Left kidney (tissue), 2 donors: ENCODE data around the gene SEMA4C. TPM values are rescaled to one million over a fixed set of nuclear protein-coding genes. Genes with fewer than 3 reads are reported as not detected.

Experiments used
- DNase-seq: peaks from one replicate; pipeline ENCODE4 v3.0.0-alpha.2; 2013
- polyA plus RNA-seq: library from polyadenylated mRNA; unstranded; fragments of 120-200 nt; gene quantifications from one replicate; pipeline ENCODE4 v1.2.1, GENCODE V29; 2013; ENCODE audit not compliant: insufficient read length

Gene SEMA4C
- polyA plus RNA-seq, 1 donor: 38.1 TPM

DNA sequence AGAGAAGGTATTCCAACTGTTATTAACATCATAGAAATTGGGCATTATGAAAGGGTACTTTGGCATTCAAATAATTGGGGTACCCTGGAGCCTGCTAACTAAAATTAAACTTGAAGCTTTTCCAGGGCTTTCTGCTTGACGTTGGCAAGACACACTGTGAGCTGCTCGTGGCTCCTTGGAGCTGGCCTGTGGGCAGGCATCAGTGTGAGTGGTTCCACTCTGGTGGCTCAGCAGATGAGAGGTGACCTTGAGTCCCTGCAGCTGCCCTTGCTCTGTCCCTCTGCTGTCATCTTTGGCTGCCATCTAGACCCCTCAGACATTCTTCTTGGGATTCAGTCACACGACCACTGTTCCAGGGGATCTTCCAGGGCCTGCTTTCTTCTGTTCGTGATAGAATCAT lies 47.1 kb downstream of the SEMA4C start:
- no peak for DNase-seq

DNA sequence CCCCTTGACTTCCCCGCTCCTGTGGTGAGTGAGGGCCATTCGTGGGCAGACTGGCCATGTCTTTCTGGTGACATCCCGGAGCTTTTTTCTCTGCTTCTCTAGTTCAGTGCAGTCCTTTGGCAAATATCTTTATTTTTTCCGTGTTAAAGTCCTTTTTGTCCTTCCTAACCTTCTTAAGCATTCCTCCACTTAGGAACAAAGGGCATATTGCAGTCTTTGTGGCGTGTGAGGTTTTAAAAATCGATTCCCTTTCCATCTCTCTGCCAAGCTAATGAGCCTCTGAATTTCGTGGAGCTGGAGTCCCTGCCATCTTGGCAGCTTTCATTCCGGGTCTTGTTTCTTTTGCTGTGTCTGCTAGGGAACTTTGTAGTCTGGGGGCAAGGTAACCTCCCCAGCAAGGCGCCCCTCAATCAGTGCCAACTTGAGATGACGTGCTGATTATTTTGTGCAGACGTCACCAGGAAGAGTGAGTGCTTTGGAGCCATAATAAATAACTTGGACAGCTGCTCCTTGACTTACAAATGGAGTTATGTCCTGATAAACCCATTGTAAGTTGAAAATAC lies 48.7 kb downstream of the SEMA4C start:
- no peak for DNase-seq

DNA sequence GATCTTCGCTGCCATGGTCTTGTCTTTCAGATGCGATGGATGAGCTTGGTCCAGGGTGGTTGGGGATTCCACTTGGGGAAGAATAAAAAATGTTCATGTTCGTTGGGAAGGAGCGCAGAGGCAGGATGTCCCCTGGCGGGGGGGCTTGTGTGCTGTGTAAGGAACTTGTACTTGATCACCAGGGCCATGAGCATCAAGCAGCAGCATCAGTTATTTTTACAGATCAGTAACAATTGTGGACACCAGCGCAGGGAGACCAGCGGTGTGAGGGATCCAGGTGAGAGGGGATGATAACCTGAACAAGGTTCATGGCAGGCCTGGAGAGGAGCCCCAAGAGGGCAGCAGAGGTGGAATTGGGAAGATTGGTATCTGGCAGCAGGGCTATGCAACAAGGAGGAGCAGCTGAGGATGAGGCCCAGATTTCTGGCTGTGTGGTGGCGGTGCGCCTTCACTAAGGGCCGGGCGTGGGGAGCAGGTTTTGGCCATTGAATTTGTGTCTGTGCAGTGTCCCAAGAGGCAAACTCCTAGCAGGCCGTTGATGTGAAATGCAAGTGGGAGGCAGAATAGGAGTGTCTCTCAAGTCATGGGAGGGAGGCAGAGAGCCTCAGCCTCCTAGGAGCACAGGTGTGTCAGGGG lies 49.9 kb downstream of the SEMA4C start:
- no peak for DNase-seq

DNA sequence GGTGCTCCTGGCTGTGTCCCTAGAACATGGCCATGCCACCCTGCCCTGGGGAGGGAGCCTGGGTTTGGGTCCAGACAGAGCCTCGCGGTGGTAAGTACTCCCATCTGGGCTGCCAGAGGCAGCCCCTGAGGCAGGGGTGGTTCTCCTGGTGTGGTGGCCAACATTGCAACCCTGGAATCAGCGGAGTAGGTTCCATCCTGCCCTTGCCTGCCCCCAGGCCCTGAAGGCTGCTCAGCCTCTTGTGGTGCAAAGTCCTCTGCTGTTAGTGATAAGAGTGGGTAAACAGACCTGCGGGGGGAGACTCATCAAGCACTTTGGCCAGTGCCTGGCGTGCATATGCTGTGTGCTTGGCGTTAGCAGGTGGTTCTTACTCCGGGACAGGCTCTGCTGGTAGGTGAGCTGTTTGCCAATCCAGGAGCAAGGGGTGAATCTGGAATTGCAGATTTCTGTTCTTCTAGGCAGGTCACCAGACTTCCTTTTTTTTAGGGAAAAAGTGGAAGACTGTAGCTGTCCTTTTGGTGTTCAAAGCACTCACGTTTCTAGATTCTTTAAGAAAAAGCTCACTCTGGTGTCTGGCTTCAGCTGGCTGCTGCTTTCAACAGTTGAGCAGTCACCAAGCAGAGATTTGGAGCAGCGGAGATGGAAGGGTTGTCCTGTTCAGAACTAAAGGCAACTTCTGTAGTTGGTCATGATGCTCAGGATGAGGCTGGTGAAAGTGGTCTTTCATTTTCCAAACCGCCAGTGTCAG lies 50.6 kb downstream of the SEMA4C start:
- DNase-seq: no peak

DNA sequence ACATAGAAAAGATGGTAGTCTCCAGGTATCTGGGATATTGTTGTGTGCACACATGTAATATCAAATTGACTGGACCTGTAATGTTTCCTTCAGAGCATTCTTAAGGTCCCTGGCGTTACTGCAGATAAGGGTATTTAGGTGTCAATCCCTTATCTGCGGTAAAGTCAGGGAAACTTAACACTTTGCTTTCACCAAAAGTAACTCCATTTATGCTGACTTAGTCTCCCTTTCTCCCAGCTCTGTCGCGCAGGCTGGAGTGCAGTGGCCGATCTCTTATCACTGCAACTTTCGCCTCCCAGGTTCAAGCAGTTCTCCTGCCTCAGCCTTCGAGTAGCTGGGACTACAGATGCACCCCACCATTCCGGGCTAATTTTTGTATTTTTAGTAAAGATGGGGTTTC lies 52.0 kb downstream of the SEMA4C start:
- DNase-seq: no peak

DNA sequence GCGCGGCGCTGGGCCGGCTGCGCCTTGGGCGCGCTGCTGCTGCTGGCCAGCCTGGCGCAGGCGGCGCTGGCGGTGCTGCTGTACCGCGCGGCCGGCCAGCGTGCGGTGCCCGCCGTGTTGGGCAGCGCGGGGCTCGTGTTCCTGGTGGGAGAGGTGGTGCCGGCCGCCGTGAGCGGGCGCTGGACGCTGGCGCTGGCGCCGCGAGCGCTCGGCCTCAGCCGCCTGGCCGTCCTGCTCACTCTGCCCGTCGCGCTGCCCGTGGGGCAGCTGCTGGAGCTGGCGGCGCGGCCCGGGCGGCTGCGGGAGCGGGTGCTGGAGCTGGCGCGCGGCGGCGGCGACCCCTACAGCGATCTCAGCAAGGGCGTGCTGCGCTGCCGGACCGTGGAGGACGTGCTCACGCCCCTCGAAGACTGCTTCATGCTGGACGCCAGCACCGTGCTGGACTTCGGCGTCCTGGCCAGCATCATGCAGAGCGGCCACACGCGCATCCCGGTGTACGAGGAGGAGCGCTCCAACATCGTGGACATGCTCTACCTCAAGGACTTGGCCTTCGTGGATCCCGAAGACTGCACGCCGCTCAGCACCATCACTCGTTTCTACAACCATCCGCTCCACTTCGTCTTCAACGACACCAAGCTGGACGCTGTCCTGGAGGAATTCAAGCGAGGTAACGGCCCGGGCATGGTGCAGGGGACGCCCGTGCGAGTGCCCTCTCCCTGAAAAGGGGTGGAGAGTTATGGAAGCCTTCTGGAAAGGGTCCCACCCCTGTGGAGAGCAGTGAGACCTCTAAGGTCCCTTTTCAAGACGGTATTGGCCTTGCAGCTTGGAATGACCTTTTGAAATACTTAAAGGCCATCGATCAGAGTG lies 52.8 kb downstream of the SEMA4C start:
- DNase-seq: no peak

DNA sequence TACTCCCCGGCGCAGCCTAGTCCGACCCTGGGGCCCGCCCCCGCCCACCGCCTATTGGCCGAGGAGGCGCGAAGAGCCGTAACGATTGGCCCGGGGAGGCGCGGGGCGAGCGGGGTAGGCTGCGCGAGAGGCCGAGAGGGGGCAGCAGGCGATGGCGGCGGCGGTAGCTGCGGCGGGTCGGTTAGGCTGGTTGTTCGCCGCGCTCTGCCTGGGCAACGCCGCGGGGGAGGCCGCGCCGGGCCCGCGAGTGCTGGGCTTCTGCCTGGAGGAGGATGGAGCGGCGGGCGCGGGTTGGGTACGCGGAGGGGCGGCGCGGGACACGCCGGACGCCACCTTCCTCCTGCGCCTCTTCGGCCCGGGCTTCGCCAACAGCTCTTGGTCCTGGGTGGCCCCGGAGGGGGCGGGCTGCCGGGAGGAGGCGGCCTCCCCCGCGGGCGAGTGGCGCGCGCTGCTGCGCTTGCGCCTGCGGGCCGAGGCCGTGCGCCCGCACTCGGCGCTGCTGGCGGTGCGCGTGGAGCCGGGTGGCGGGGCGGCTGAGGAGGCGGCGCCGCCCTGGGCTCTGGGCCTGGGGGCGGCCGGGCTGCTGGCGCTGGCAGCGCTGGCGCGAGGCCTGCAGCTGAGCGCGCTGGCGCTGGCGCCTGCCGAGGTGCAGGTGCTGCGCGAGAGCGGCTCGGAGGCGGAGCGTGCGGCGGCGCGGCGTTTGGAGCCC lies 53.6 kb downstream of the SEMA4C start, which contains the start of gene CNNM3:
Gene CNNM3 (plus strand): TSS at position 142 of the 709 bp plus-strand sequence. CDS start 10 bp downstream, at position 152.
- DNase-seq: peak; percentile 94

DNA sequence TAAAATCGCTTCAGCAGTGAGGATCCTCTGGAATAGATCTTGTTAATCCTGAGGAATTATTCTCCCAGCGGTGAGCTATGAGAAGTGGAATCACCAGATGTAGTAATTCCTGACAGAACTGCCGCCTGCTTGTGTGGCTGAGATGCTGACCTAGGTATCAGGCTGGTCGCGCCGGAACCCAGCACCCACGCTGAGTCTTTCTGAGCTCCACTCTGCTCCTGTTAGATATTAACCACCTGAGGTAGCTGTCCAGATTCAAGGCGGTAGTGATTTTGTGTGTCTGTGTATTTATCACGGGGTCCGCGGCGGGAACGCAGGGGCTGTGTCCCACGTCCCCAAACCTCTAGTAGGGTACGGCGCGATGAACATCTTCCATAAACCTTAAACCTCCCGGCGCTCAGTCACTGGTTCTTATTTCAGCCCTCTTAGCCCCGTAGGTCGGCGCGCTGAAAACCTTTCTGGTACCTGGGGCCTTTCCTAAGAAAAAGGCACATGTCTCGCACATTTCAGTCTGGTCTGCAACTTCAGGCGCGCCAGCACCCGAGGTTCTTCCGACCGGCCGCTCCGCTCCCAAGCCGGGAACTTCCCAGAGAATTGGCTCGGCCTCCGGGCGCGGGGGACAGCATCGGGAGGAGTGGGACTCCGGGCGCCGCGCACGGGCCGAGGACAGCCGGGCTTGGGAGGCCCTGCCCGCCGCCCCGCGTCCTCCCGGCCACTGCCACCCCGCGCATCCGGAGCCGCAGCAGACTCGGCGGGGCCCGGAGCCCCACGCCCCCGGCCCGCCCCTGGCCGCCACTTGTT lies 54.4 kb downstream of the SEMA4C start:
- DNase-seq: no peak

DNA sequence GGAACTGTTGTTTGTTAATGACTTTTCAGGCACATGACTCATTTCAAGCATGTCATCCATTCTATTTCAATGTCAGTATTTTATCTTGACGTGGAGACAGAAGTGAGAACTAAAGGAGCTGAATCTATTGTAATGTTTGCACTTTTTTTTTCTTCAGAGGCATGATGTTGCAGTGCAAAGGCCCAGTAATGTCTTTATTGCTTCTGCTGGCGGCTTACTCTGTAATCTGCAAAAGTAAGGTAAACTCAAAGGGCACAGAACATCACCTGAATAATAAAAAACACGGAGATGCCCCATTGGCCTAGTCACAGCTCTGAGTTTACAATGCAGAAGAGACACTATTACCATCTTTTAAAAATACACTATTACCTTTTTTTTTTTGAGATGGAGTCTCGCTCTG lies 56.2 kb downstream of the SEMA4C start:
- no peak for DNase-seq

DNA sequence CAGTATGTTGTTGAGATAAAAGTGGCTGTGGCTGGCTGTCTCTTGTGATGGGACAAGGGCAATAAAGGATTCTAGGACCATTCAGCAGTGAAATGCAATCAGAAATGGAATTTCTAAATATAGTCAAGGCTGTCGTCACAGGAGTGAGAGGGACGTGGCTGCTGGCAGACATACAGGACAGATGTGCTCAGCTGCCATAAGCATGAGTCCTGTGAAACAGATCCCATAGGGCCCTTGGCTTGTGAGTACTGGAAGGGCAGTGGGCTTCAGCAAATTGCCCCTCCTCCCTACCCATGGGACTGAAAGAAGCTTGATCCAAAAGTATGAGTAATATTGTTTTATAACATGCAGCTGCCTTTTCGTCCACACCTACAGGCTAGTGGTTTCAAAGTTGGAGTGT lies 58.0 kb downstream of the SEMA4C start:
- no peak for DNase-seq

DNA sequence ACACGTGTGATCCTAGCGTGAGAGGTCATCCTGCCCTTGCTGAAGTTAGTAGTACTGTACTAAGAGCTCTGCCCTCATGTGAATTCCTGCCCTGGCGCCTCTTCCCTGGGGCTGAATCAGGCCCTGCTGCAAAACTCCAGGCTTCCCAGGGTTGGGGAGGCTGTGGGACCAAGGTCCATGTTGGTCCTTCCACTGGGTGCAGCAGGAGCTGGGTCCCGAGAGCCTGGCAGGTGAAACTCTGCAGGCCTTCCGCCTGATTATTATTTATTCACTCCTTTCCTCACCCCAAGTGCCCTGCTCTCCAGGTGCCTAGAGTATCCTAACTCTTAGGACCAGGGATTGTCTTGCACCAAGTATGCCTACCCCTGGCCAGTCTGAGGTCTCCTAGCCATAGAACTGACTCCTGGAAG lies 59.1 kb downstream of the SEMA4C start:
- no peak for DNase-seq

DNA sequence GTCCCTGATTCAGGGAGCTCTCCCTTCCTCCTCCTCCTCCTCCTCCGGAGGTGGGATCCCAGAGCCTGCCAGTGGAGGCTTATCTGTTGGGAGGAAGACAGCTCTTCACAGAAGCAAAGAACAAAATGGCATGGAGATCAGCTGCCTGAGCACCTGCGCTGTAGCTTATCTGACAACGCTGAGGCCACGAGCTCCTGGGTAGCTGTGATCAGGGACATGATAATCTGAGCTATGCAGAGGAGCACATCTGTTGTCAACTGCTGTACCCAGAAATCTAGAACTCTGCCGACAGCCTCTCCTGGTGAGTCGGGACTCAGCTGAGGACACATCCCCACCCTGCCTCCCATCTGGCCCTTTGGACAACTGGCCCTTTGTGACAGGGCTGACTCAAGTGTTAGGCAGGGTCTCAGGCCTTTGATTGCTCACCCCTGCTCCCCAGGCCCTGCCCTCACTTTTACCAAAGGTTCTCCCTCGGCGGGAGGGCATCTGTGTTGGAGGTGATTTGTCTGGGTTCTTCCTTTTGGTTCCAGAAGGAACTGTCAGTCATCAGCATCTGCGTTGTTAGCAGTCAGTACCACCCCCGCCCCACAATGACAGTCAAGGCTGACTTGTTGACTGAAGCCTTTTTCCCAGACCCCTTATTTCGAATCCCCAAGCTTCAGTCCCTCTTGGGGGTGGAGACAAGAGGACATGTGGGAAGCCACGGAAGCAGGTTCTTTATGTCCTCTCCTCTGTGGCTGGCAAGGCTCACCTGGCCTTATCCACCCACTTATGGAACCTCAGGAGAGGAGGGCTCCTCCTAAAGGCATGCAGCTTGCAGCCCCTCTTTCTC lies 59.7 kb downstream of the SEMA4C start:
- no peak for DNase-seq

Other genes with a start within 250 kb of the SEMA4C start
- gene KANSL3, start 231.8 kb downstream of the SEMA4C start, polyA plus RNA-seq: 70.6 TPM
- 1.9 TPM for gene FER1L5, start 227.3 kb downstream of the SEMA4C start, polyA plus RNA-seq
- 49.5 TPM for gene LMAN2L, start 130.0 kb downstream of the SEMA4C start, polyA plus RNA-seq
- gene CNNM4, start 109.2 kb downstream of the SEMA4C start, polyA plus RNA-seq: 14.3 TPM
- gene CNNM3, start 53.8 kb downstream of the SEMA4C start, polyA plus RNA-seq: 35.2 TPM
- 5.0 TPM for gene ANKRD23, start 26.1 kb downstream of the SEMA4C start, polyA plus RNA-seq
- 7.4 TPM for gene ANKRD39, start 12.1 kb downstream of the SEMA4C start, polyA plus RNA-seq
- 0.48 TPM for gene FAM178B, start 116.5 kb upstream of the SEMA4C start, polyA plus RNA-seq
- 32.4 TPM for gene FAHD2B, start 224.8 kb upstream of the SEMA4C start, polyA plus RNA-seq
- gene ANKRD36, start 243.1 kb upstream of the SEMA4C start, polyA plus RNA-seq: 29.6 TPM